Measurements from ENCODE around the gene PNMA8C. TPM values are rescaled to one million over a fixed set of nuclear protein-coding genes. Genes with fewer than 3 reads are reported as not detected.

PNMA8C gene
- polyA plus RNA-seq, 1 of the 3 experiments (the other 2 are of a cell fraction), result 1.3 TPM

- Histone ChIP-seq H3F3A (replicated peaks; ENCODE audit: insufficient read depth) (peaks cover 29% of the 10 kb centered on the region), H3K9me3 (no peaks in the 10 kb centered on the region), H3K4me3 (ENCODE audit: low read depth in 2 of 2, low read length in 1 of 2) (no peak overlapping the region), H4K20me1 (ENCODE audit: insufficient read depth) (no peaks in the 10 kb centered on the region), H3K27ac (ENCODE audit: low read depth in 2 of 2, low read length in 1 of 2) (no peak overlapping the region), H3K27me3 (ENCODE audit: insufficient read depth) (no peaks in the 10 kb centered on the region), H3K4me1 (ENCODE audit: control insufficient read depth in 1 of 2, insufficient read depth in 2 of 2, low read depth in 1 of 2, low read length in 1 of 2) (peaks cover 16 to 25% of the 10 kb centered on the region in 2 experiments; a peak in 2 of 4 replicates), H3K4me2 (no peak overlapping the region; the same call in 1 of the 2 replicates), H3K9ac (no peak overlapping the region), H3K9me2 (no peaks in the 10 kb centered on the region), H2AFZ (ENCODE audit: low read depth) (no peak overlapping the region), H3K36me3 (replicated peaks in 1 of 2; ENCODE audit: control insufficient read depth in 1 of 2, insufficient read depth in 2 of 2, low read length in 1 of 2) (peaks cover 0 to 8% of the 10 kb centered on the region in 2 experiments), H3K79me2 (ENCODE audit: insufficient read depth) (peaks cover 8% of the 10 kb centered on the region; the same call in 1 of the 2 replicates)
- ChIA-PET POLR2A (no interaction called here), CTCF (interaction anchor here (0.8 to 24.7 kb wide), 5 partner anchors 8 to 70 kb away, joined by 3 to 463 read pairs (median 7); no protein-coding TSS in a partner anchor)
- TF ChIP-seq MEF2A (IDR thresholded peaks at IDR 0.05; ENCODE audit: borderline replicate concordance, low read depth), result no peak
- no peak for TF ChIP-seq JUND (IDR thresholded peaks at IDR 0.05)
- no peak for TF ChIP-seq CHD2 (IDR thresholded peaks at IDR 0.05; ENCODE audit: low read length, partially characterized antibody)
- no peak for TF ChIP-seq ELF1 (IDR thresholded peaks at IDR 0.05)
- WGBS (ENCODE audit: low lambda C conversion rate), result 96% methylated on average over 18 of the region's 18 CpGs
- DNase-seq, result no peak
These were observed 40.9 kb upstream of the PNMA8C start for GRCh38 chr19:46469541-46470185.

DNA sequence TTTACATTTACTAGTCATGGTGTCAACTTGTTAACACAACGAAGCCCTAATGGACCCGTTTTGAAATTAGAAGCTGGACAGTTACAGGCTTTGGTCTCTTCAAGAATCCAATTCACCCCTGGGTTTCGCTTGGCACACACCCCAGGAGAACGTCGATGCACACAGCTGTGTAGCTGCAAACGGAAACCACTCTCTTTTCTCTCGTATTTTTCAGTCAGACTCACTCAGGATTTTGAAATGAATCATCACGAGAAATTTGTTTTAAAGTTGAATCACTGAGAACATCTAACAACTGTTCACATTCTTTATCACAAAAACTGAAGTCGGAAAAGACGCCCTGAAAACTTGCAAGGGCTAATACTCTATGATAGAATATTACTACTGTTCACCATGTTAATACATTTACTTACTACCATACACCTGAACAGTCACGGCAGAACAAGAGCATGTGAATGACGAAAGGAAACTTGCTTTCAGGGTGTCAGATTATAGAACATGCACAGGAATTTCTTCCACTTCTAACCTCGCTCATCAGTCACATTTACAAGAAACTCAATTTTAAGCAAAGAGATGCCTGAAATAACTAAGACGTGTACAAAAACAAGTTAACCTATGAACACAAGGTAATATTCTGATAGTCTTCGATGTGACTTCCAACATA, 37.9 kb upstream of the PNMA8C start:
- POLR2A ChIA-PET, result no interaction called here

More for the DNA sequence above, 37.9 kb upstream of the PNMA8C start:
- no peak overlapping the region; the same call in 1 of the 2 replicates for H2AFZ ChIP-seq (ENCODE audit: low read depth)
- H3K4me2 ChIP-seq, result peak overlapping the region; percentile 54; the same call in 1 of the 2 replicates
- H3K79me2 ChIP-seq (ENCODE audit: insufficient read depth), result peaks cover 8% of the 10 kb centered on the region; the same call in 1 of the 2 replicates
- peak overlapping the region in 1 of 2 experiments; percentile 70; a peak in 2 of 4 replicates for H3K27ac ChIP-seq (ENCODE audit: low read depth in 2 of 2, low read length in 1 of 2)
- H3F3A ChIP-seq (replicated peaks; ENCODE audit: insufficient read depth), result peaks cover 29% of the 10 kb centered on the region
- H3K4me1 ChIP-seq (ENCODE audit: control insufficient read depth in 1 of 2, insufficient read depth in 2 of 2, low read depth in 1 of 2, low read length in 1 of 2), result peaks cover 13 to 22% of the 10 kb centered on the region in 2 experiments; a peak in 2 of 4 replicates
- peaks cover 0 to 8% of the 10 kb centered on the region in 2 experiments for H3K36me3 ChIP-seq (replicated peaks in 1 of 2; ENCODE audit: control insufficient read depth in 1 of 2, insufficient read depth in 2 of 2, low read length in 1 of 2)
- H3K9me2 ChIP-seq, result no peaks in the 10 kb centered on the region
- no peaks in the 10 kb centered on the region for H3K9me3 ChIP-seq
- H4K20me1 ChIP-seq (ENCODE audit: insufficient read depth), result no peaks in the 10 kb centered on the region
- TF ChIP-seq, protein P1, sequence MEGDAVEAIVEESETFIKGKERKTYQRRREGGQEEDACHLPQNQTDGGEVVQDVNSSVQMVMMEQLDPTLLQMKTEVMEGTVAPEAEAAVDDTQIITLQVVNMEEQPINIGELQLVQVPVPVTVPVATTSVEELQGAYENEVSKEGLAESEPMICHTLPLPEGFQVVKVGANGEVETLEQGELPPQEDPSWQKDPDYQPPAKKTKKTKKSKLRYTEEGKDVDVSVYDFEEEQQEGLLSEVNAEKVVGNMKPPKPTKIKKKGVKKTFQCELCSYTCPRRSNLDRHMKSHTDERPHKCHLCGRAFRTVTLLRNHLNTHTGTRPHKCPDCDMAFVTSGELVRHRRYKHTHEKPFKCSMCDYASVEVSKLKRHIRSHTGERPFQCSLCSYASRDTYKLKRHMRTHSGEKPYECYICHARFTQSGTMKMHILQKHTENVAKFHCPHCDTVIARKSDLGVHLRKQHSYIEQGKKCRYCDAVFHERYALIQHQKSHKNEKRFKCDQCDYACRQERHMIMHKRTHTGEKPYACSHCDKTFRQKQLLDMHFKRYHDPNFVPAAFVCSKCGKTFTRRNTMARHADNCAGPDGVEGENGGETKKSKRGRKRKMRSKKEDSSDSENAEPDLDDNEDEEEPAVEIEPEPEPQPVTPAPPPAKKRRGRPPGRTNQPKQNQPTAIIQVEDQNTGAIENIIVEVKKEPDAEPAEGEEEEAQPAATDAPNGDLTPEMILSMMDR (IDR thresholded peaks at IDR 0.05), result no peak
- TF ChIP-seq SMC3 (IDR thresholded peaks at IDR 0.05; ENCODE audit: low read depth, low read length), result no peak
- peak in 1 of 2 experiments; percentile 41; a peak in 1 of 4 replicates for TF ChIP-seq EP300 (IDR thresholded peaks at IDR 0.05; ENCODE audit: borderline replicate concordance in 1 of 2, low read depth in 1 of 2, low read length in 1 of 2)
- peak; percentile 64 for TF ChIP-seq PBX3 (IDR thresholded peaks at IDR 0.05)
- TF ChIP-seq REST (IDR thresholded peaks at IDR 0.05; ENCODE audit: low read depth, low read length), result peak; percentile 74; the same call in 1 of the 2 replicates
- peak; percentile 15; the same call in 1 of the 2 replicates for TF ChIP-seq POLR2AphosphoS5 (IDR thresholded peaks at IDR 0.05; ENCODE audit: low read depth, low read length)
- peak; percentile 68 for TF ChIP-seq JUND (IDR thresholded peaks at IDR 0.05)
- peak; percentile 79 for TF ChIP-seq NFIC (IDR thresholded peaks at IDR 0.05; ENCODE audit: borderline replicate concordance)
- TF ChIP-seq FOSL2 (IDR thresholded peaks at IDR 0.05; ENCODE audit: borderline replicate concordance, low read depth), result peak; percentile 86
- peak; percentile 50 for TF ChIP-seq MAX (IDR thresholded peaks at IDR 0.05; ENCODE audit: low read depth)
- TF ChIP-seq EZH2phosphoT487 (IDR thresholded peaks at IDR 0.05; ENCODE audit: borderline replicate concordance, low read depth), result no peak
- TF ChIP-seq TCF12 (IDR thresholded peaks at IDR 0.05), result peak; percentile 86
- DNase-seq, result no peak
- no peaks in the 10 kb centered on the region for H3K27me3 ChIP-seq (ENCODE audit: insufficient read depth)
- 39% methylated on average over 15 of the region's 15 CpGs for WGBS (ENCODE audit: low lambda C conversion rate)
- peak overlapping the region; percentile 3; the same call in 1 of the 2 replicates for H3K9ac ChIP-seq
- CTCF ChIA-PET, result interaction anchor here (0.6 to 1.6 kb wide), 4 partner anchors 21 to 71 kb away, joined by 3 to 6 read pairs (median 3); no protein-coding TSS in a partner anchor
- H3K4me3 ChIP-seq (ENCODE audit: low read depth in 2 of 2, low read length in 1 of 2), result peak overlapping the region in 1 of 2 experiments; percentile 36; a peak in 2 of 4 replicates

Measured in SK-N-SH (cell line).